OCI-LY7 (cell line): ENCODE data around the gene KRTAP20-1. TPM values are rescaled to one million over a fixed set of nuclear protein-coding genes. Genes with fewer than 3 reads are reported as not detected.

Experiments
- Bru-seq: library from RNA; stranded (reverse); fragments of 400-500 nt; gene quantifications from one replicate; lab custom pipeline; 2021; lab: Mats Ljungman, UMichigan
- BruChase-seq, 2 experiments: library from RNA; stranded (reverse); fragments of 400-500 nt; gene quantifications; one replicate each; lab custom pipeline; 2021; lab: Mats Ljungman, UMichigan
- BruUV-seq: library from RNA; stranded (reverse); fragments of 400-500 nt; replicated peaks from 2 replicates; lab custom pipeline; 2021; lab: Mats Ljungman, UMichigan
- CTCF ChIA-PET: fragments of 300-600 bp; sonication (Branson Sonifier 250); formaldehyde crosslinking; loops from one replicate; lab custom pipeline; 2022; ENCODE audit warnings: antibody characterized with exemption; ENCODE audit not compliant: unreplicated experiment; lab: Charles Lee
- POLR2A ChIA-PET: fragments of 300-600 bp; sonication (Branson Sonifier 250); formaldehyde crosslinking; loops from one replicate; lab custom pipeline; 2022; ENCODE audit warnings: antibody characterized with exemption; lab: Charles Lee
- DNase-seq: peaks from one replicate; pipeline ENCODE4 v3.0.0-alpha.2; 2015; ENCODE audit warnings: low spot score
- H2AFZ ChIP-seq: fragments of 200-600 bp; sonication (generic), shearing (Covaris generic); 2 replicates; pipeline ENCODE4 v1.6.1; 2014; ENCODE audit warnings: mild to moderate bottlenecking, antibody characterized with exemption, low read length, moderate library complexity
- H3K27ac ChIP-seq: fragments of 200-600 bp; sonication (generic); 2 replicates; pipeline ENCODE4 v1.5.1; 2014; ENCODE audit warnings: mixed run types, low read depth, mild to moderate bottlenecking, moderate library complexity, low read length, inconsistent platforms; ENCODE audit not compliant: poor library complexity, severe bottlenecking
- H3K36me3 ChIP-seq: fragments of 200-600 bp; sonication (generic); 2 replicates; pipeline ENCODE4 v1.6.1; 2014; ENCODE audit warnings: mild to moderate bottlenecking, antibody characterized with exemption, low read length, moderate library complexity, mixed read lengths; ENCODE audit not compliant: insufficient read depth
- H3K4me1 ChIP-seq: fragments of 200-600 bp; sonication (generic); 2 replicates; pipeline ENCODE4 v1.5.1; 2014; ENCODE audit warnings: mild to moderate bottlenecking, low read length; ENCODE audit not compliant: insufficient read depth, poor library complexity, severe bottlenecking
- H3K4me2 ChIP-seq: fragments of 200-600 bp; sonication (generic); 2 replicates; pipeline ENCODE4 v1.6.1; 2014; ENCODE audit warnings: mild to moderate bottlenecking, low read length
- H3K4me3 ChIP-seq: fragments of 200-600 bp; sonication (generic); 2 replicates; pipeline ENCODE4 v1.5.1; 2014; ENCODE audit warnings: mild to moderate bottlenecking, low read depth, low read length; ENCODE audit not compliant: poor library complexity, severe bottlenecking
- H3K79me2 ChIP-seq: fragments of 200-600 bp; sonication (generic); 2 replicates; pipeline ENCODE4 v1.6.1; 2016; ENCODE audit warnings: low read depth, mild to moderate bottlenecking, low read length, moderate library complexity, mixed read lengths; ENCODE audit not compliant: insufficient read depth
- H3K9me2 ChIP-seq: fragments of 200-600 bp; sonication (generic); 2 replicates; pipeline ENCODE4 v1.6.1; 2016; ENCODE audit warnings: mild to moderate bottlenecking, low read length, mixed read lengths; ENCODE audit not compliant: insufficient read depth
- H3K9me3 ChIP-seq: fragments of 200-600 bp; sonication (generic); 2 replicates; pipeline ENCODE4 v1.6.1; 2014; ENCODE audit warnings: mild to moderate bottlenecking, mixed run types, low read length, mixed read lengths
- H4K20me1 ChIP-seq: fragments of 200-600 bp; sonication (generic); 2 replicates; pipeline ENCODE4 v1.6.1; 2014; ENCODE audit warnings: mild to moderate bottlenecking, antibody characterized with exemption, low read length, moderate library complexity, mixed read lengths; ENCODE audit not compliant: insufficient read depth
- CTCF ChIP-seq: fragments of 200-600 bp; sonication (generic); conservative IDR thresholded peaks from 2 replicates; pipeline ENCODE4 v1.5.1; 2014; ENCODE audit warnings: mild to moderate bottlenecking, antibody characterized with exemption, low read length, moderate library complexity, mixed read lengths
- EZH2phosphoT487 ChIP-seq: fragments of 200-600 bp; sonication (generic); IDR thresholded peaks from 2 replicates; pipeline ENCODE4 v1.6.1; 2018; ENCODE audit warnings: low read depth, borderline replicate concordance, mild to moderate bottlenecking, mixed run types, antibody characterized with exemption, low read length, moderate library complexity, mixed read lengths
- intact Hi-C: fragments of 100-400 bp; cut with micrococcal nuclease; formaldehyde crosslinking; loops from one replicate; pipeline ENCODE4 v1.10.0; 2022; ENCODE audit not compliant: unreplicated experiment
- long read RNA-seq: library from polyadenylated mRNA; stranded (forward); transcript quantifications from one replicate; pipeline ENCODE4 v2.0.0, GENCODE V29; 2022
- total RNA-seq, 2 experiments: library from RNA; depleted of rRNA in 1 of 2; stranded (reverse); fragments of >200 nt in 1 of 2; shearing (Covaris generic) in 1 of 2; gene quantifications; 2 replicates each; pipeline ENCODE4 v1.2.3, GENCODE V29; 2014 to 2022

KRTAP20-1 gene
- not detected in 2 replicates for total RNA-seq (2014; rRNA removed; shearing (Covaris generic))
- not detected in 2 replicates for total RNA-seq (2022)
- not detected for Bru-seq, nascent RNA
- not detected for BruChase-seq, experiment 1, labeled RNA remaining after a 6-hour chase
- not detected for BruChase-seq, experiment 2, labeled RNA remaining after a 2-hour chase
- long read RNA-seq: 0 reads

- no peaks in the 10 kb centered on the region for H3K79me2 ChIP-seq
- DNase-seq: no peak
- no TSS peak for BruUV-seq
- ChIA-PET POLR2A (no interaction called here), CTCF (no interaction called here)
- no peak within 1 kb of the TSS for H3K4me2 ChIP-seq
- no peaks in the 10 kb centered on the region for H4K20me1 ChIP-seq
- no peaks in the 10 kb centered on the region for H3K9me3 ChIP-seq
- no peak within 1 kb of the TSS for H2AFZ ChIP-seq
- no peak within 1 kb of the TSS for H3K27ac ChIP-seq
- TF ChIP-seq CTCF: no peak
- no peak for TF ChIP-seq EZH2phosphoT487
- H3K4me1 ChIP-seq: no peaks in the 10 kb centered on the region
- H3K9me2 ChIP-seq: no peaks in the 10 kb centered on the region
- H3K36me3 ChIP-seq: no peaks in the 10 kb centered on the region
- H3K4me3 ChIP-seq: no peak within 1 kb of the TSS
- intact Hi-C loops: no loop called here
Observed at GRCh38 chr21:30616125-30616524, at the start of gene KRTAP20-1. TSS of gene KRTAP20-1 (plus strand) at chr21:30616425. CDS start at chr21:30616455, 30 bp downstream.

GRCh38 chr21:30567617-30568016 is 48.6 kb upstream of the KRTAP20-1 start:
- H3K79me2 ChIP-seq: no peaks in the 10 kb centered on the region
- no peaks in the 10 kb centered on the region for H3K9me2 ChIP-seq
- ChIA-PET CTCF (no interaction called here), POLR2A (no interaction called here)
- no peaks in the 10 kb centered on the region for H3K4me1 ChIP-seq
- H3K27ac ChIP-seq: no peak overlapping the region
- BruUV-seq: no TSS peak
- no peak overlapping the region for H3K4me3 ChIP-seq
- no peak overlapping the region for H2AFZ ChIP-seq
- DNase-seq: no peak
- no peaks in the 10 kb centered on the region for H4K20me1 ChIP-seq
- no peak overlapping the region for H3K4me2 ChIP-seq
- TF ChIP-seq EZH2phosphoT487 (no peak), CTCF (no peak)
- no peaks in the 10 kb centered on the region for H3K9me3 ChIP-seq
- H3K36me3 ChIP-seq: no peaks in the 10 kb centered on the region
- intact Hi-C loops: no loop called here

GRCh38 chr21:30577766-30578165 is 38.5 kb upstream of the KRTAP20-1 start:
- Histone ChIP-seq H3K4me2 (no peak overlapping the region), H4K20me1 (no peaks in the 10 kb centered on the region), H3K79me2 (no peaks in the 10 kb centered on the region), H2AFZ (no peak overlapping the region), H3K4me3 (no peak overlapping the region), H3K27ac (no peak overlapping the region), H3K36me3 (no peaks in the 10 kb centered on the region), H3K9me2 (no peaks in the 10 kb centered on the region), H3K4me1 (no peaks in the 10 kb centered on the region), H3K9me3 (no peaks in the 10 kb centered on the region)
- TF ChIP-seq CTCF (no peak), EZH2phosphoT487 (no peak)
- no TSS peak for BruUV-seq
- no peak for DNase-seq
- ChIA-PET POLR2A (no interaction called here), CTCF (no interaction called here)
- intact Hi-C loops: no loop called here
